GM21786 (cell line): ENCODE results near the gene SPX.

Experiments used
- ATAC-seq: cut with Tn5 transposase; IDR thresholded peaks from one replicate; pipeline ENCODE4 v1.9.1; 2021; ENCODE audit not compliant: unreplicated experiment

Gene SPX

DNA sequence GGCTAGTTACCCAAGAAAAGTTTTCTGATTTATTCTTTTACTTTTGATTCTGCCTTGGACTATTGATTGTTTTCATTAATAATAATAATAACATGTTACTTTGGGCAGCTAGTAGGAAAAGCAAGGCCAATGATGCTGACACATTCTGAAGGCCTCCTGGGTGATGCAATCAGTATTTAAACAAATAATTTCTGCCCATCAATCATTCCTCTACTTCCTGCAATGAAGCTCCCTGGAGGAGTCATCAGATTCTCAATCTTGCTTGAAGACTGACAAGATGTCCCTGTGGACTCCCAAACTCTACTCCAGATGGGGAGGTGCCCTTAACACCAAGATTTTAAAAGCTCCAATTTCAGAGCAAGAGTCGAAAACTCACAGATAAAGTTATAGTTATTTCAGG, at the start of gene SPX:
SPX (plus strand) TSS at position 244 of the 400 bp plus-strand sequence. CDS start 177 bp downstream, outside the sequence.
- no peak for ATAC-seq

DNA sequence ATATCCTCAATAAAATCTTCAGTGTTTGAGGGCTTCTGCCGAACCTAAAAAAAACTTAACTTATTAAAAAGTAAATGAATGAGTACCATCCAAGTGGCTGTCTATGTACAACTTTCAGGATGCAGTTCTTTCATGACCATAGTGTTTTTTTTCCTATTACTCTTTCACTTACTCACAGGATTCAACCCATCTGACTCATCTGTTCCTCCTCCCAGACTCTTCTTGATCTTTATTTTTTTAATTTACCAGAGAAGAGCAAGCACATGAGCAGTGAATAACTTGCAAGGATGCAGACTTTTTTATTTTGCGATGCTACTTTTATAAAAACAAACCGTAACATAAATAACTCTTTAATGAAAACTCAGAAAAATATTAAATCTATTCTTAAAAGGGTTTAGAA, 49.1 kb upstream of the SPX start:
- no peak for ATAC-seq

GRCh38 chr12:21478756-21479455, 47.2 kb upstream of the SPX start:
- ATAC-seq = no peak

DNA sequence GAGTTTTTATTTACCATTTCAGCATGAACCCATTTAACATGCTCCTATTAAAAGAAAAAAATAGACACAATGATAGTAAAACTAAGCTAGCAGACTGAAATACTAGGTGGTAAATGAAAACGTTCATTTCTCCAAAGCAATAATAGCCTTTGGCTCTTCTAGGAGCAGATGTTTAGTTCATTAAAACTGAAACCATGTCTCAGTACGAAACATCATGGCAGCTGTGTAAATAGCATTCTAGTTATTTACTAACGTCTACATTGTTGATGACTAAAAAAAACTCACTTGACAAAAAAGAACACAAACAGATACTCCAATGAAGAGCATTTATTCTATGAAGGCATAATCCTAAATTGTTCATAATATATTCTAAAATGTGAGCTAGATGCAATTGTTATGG, 42.6 kb upstream of the SPX start:
- no peak for ATAC-seq

DNA sequence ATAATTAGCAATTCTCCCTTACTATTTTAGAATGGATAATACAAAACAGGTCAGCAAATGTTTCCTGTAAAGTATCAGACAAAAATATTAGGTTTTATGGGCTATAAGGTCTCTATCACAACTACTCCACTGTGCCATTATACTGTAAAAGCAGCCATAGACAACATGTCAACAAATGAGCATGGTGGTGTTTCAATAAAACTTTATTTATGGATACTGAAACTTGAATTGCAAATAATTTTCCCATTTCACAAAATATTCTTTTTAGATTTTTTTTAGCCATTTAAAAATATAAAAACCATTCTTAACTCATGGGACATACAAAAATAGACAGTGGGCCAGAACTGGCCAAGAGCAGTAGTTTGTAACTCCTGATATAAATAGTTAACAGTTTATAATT, 40.1 kb upstream of the SPX start:
- ATAC-seq = no peak

- no peak for ATAC-seq
These were observed 26.3 kb upstream of the SPX start for GRCh38 chr12:21499765-21500164.

DNA sequence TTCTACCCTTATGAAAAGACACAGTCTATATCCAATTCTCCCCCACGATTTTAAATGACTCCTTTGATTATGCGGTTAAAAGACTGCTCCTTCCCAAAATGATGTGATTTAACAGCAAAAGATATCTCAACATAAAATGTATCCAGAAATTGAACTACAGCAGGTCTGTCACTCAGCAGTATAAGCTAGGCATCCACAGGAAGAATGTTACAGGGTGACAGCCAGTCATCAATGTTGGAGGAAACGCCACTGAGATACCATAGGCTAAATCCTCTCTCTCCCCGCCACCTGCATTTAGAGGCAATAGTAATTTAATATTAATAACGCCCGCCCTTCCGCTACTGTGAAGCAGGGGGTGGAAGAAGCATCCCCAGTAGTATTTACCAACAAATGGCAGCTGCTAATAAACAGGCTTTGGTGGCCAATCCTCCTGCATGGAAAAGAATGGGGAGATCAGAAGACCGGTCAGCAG, 25.3 kb upstream of the SPX start:
- ATAC-seq = peak; percentile 0

GRCh38 chr12:21501258-21502163, 24.6 kb upstream of the SPX start, which contains the start of the genes GOLT1B and RECQL:
TSS of gene GOLT1B (plus strand) at chr12:21501789. CDS start at chr12:21501924, 135 bp downstream.
TSS of gene RECQL (minus strand) at chr12:21501635. CDS start at chr12:21499570, 2,065 bp downstream.
- peak; percentile 99 for ATAC-seq

DNA sequence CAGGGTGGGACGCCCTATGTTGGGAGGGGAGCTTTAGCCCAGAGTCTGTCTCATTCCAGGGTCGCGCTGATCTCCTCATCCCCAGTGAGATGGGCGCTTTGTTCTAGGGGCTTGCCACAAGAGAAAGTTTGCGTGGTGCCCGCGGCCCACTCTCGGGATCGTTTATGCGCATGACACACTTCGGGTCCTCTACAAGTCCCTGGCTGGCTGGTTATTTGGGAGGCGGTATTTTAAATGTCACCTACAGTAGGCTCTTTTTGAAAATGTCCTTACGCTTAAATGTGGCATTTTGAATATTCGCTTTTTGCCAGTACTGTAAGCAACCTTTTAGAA, 24.0 kb upstream of the SPX start:
- ATAC-seq = peak; percentile 1

DNA sequence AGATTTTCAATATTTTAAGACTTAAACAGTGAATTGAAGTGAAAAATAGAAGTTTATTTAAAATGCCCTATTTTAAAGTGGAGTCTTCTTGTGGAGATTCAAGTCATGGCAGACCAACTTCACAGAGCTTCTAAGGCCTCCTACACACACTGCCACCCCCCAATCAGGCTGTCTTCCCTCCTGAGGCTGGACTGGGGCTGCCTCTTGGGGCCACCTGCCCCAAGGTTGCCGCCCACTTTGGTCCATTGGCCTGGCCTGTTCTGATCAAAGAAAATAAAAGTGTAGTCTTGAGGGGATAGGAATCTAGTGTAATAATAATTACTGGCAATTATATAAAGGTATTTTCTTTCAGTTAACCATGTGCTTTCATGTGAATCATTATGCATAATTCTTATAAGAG, 23.2 kb upstream of the SPX start:
- ATAC-seq = no peak

GRCh38 chr12:21505888-21506287, 20.2 kb upstream of the SPX start:
- ATAC-seq = no peak

DNA sequence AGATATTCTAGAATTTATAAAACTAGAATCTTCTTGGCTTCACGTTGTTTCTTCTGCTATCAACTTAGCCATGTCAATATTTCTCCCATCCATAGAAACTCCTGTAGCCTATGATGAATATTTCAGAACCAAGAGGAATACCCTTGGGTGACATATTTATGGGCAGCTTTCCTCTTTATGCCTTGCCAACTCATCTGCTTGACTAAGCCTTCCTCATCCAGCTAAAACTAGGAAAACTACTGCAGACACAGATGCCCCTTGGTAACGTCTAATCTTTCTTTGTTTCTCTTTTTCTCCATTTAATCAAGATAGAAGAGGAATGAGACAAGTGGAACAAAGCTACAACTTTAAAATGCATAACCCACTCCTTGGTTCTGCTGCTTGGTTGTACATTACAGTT, 18.2 kb upstream of the SPX start:
- no peak for ATAC-seq

GRCh38 chr12:21509768-21510167, 16.3 kb upstream of the SPX start:
- peak; percentile 97 for ATAC-seq

- no peak for ATAC-seq
These were observed 9.8 kb upstream of the SPX start for GRCh38 chr12:21516281-21516680.

GRCh38 chr12:21518451-21518850, 7.6 kb upstream of the SPX start:
- ATAC-seq = no peak

DNA sequence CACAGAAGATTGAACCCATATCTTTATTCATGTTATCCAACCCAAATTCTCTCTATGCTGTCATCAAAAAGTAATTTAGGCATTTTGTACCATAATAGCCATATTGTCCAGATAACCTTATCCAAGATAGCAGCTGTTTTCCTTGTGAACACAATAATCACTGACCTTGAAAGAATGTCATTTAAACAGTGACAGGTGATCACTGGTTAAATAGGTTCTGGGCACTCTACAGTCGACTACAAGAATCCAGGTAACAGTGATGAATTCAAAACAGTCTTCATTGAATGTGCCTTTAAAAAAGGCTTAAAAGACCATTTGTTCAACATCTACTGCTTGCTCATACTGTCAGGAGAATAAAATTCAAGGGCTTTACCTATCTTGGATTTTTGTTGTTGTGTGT, 4.6 kb upstream of the SPX start:
- no peak for ATAC-seq

DNA sequence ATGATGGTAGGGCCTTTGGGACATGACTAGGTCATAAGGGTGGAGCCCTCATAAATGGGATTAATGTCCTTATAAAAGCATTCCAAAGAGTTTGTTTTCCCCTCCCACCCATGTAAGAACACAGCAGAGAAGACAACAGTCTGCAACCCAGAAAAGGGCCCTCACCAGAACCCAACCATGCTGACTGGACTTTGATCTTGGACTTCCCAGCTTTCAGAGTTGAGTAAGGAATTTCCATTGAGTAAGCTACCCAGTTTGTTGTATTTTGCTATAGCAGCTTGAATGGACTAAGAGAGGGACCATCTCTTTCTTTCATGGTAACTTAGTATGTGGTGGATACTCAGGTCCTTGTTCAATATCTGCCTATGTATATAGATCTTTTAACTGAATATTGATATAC, 2.9 kb upstream of the SPX start:
- no peak for ATAC-seq

DNA sequence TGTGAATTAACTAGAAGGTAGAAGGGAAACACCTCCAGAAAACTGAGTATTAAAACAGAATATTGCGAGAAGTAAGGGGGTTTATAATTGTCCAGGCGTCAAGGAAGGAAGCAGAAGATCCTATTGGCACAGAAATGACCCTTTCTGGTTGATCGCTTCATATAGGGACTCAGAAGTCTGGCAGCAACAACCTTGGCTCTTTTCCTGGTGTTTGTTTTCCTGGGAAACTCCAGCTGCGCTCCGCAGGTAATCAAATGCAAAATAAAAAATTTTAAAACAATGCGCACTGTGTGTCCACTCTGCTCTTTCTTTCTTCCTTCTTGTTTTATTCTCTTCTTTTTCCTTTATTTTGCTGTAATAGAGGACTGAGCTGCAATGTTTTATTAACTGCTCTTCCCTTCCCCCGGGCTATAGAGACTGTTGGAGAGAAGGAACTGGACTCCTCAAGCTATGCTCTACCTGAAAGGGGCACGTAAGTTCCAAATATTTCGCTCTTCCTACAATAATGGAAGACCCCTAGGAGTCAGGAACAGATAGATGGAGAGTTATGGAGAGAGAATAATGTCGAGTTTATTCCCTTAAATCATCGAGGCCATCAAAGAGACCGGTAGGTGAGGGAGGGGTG, 737 bp downstream of the SPX start:
- no peak for ATAC-seq

DNA sequence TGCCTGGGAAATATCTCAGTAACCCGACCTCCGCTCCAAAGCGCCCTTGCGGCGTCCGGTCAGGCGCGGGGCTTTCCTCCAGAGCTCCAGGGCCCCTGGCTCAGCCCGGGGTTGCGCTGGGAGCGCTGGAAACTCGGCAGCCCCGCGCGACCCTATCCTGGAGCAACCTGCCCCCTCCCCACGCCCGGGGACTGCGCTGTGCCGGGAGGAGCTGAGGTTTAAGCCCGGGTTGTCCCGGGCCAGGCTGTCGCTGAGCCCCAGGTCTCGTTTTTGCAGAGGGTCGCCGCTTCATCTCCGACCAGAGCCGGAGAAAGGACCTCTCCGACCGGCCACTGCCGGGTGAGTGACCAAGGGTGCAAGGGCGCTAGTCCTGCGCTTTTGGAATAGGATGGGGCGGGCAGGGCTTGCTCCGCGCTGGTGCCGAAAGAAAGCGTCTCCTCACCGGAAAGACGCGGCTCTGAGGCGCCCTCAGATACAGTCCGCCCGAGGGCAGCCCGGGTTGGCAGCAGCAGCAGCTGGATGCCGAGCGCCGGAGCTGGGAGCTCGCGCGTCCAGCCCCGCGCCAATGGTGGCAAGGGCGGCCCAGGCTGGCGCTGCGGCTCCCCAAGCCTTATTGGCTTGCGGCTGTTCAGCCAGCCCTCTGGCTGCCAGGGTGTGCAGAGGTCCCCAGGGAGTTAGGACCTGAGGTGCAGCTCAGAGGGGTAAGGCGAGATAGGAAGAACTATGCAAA, 1.5 kb downstream of the SPX start:
- peak; percentile 93 for ATAC-seq

DNA sequence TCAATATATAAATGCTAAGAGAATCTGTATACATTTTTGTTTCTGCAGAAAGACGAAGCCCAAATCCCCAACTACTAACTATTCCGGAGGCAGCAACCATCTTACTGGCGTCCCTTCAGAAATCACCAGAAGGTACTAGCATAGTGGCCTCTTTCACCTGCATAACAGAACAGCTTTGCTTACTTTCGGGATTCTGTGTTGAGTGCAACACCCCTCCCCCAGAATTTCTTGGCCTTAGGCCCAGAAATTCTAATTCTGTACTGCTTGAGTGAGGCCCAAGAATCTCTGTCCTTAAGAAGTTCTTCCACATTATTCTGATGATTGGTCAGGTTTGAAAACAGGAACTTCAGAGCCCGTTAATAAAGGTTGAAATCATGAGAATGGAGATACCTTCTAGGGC, 2.9 kb downstream of the SPX start:
- ATAC-seq = no peak

DNA sequence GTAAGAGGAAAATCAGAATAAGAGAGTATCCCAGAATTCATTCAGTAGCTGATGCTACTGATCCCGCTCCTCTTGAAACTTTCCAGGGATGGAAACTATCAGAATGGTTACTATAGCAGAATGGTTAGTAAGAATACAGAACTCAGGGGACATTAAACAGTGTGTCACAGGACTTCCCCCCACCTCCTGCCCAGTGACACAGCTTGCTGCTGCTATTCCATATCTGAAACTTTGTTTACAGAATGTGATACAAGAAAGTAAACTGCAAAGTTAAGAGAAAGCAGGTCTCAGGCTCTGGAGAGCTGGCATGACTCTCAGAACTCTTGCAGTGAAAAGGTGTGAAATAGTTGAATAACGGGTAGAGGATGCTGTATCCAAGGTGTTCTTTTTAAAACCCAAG, 3.4 kb downstream of the SPX start:
- no peak for ATAC-seq
